ENCODE results near the gene TTYH3.

DNA sequence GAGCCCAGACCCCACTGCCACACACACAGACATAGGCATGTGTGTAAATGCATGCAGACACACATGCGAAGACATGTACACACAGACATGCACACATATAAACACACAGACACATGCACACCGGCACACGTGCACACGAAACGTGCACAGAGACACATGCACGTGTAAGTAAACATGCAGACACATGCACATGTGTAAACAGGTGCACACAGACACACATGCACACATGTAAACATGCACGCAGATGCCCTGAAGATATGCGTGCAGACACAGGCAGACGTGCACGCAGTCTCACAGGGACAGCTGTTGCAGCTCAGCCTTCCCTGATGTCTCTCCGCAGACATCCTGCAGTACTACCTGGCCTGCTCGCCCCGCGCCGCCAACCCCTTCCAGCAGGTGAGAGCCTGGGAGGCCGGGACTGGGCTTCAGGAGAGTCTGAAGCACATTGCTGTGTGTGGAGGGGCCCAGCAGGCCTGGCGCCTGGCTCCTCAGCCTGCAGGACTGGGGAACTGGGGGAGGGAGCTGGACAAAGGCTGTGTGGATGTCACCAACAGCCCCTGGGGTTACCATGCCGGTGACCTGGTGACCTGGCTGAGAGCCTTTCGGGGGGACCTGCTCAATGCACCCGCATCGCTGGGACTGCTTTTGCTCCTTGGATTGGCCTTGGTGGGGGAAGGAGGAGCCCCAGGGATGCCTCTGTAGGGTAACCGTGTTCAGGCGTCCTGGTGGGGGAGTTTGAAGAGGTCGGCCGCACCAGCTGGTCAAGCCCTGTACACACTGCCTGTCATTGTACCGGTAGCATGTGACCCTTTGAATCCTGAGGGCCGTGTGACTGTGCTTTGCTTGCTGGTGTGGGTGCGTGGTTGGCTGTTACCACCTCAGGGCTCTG, 20.3 kb downstream of the TTYH3 start:
- TF ChIP-seq CTCF (IDR thresholded peaks at IDR 0.05 in 8 of 11, conservative IDR thresholded peaks at IDR 0.05 in 3 of 11) (no peak), POLR2A (IDR thresholded peaks at IDR 0.05) (no peak)

All from spleen (tissue), 7 donors.